Hepatocyte (in vitro differentiated cells): ENCODE measurements around the gene ACACA. TPM values are rescaled to one million over a fixed set of nuclear protein-coding genes. Genes with fewer than 3 reads are reported as not detected.
A peak's percentile ranks its signal among the peaks of the same experiment; 100 is the strongest.

ENCODE experiments used
- DNase-seq: peaks from one replicate; pipeline ENCODE4 v3.0.0-alpha.2; 2016; ENCODE audit warnings: low spot score
- H2AFZ ChIP-seq: fragments of 200-600 bp; sonication (generic); 2 replicates; pipeline ENCODE4 v1.6.0; 2016; ENCODE audit warnings: antibody characterized with exemption, mild to moderate bottlenecking
- H3K27ac ChIP-seq: fragments of 200-600 bp; sonication (generic); 2 replicates; pipeline ENCODE4 v1.5.1; 2016; ENCODE audit warnings: mild to moderate bottlenecking
- H3K27me3 ChIP-seq: fragments of 200-600 bp; sonication (generic); 2 replicates; pipeline ENCODE4 v1.6.1; 2016
- H3K36me3 ChIP-seq: fragments of 200-600 bp; sonication (generic); replicated peaks from 2 replicates; pipeline ENCODE4 v1.5.1; 2016; ENCODE audit warnings: low read depth; ENCODE audit not compliant: insufficient read depth
- H3K4me1 ChIP-seq: fragments of 200-600 bp; sonication (generic); 2 replicates; pipeline ENCODE4 v1.5.1; 2016; ENCODE audit warnings: mild to moderate bottlenecking, moderate library complexity; ENCODE audit not compliant: insufficient read depth
- H3K4me2 ChIP-seq: fragments of 200-600 bp; sonication (generic); 2 replicates; pipeline ENCODE4 v1.6.0; 2016
- H3K4me3 ChIP-seq: fragments of 200-600 bp; sonication (generic); 2 replicates; pipeline ENCODE4 v1.5.1; 2016; ENCODE audit warnings: mild to moderate bottlenecking
- H3K79me2 ChIP-seq: fragments of 200-600 bp; sonication (generic); 2 replicates; pipeline ENCODE4 v1.6.0; 2017; ENCODE audit warnings: mild to moderate bottlenecking
- H3K9me2 ChIP-seq: fragments of 200-600 bp; sonication (generic); replicated peaks from 2 replicates; pipeline ENCODE4 v1.6.0; 2017; ENCODE audit warnings: mild to moderate bottlenecking; ENCODE audit not compliant: insufficient read depth
- H3K9me3 ChIP-seq: fragments of 200-600 bp; sonication (generic); 2 replicates; pipeline ENCODE4 v1.5.1; 2016; ENCODE audit warnings: low read depth, mild to moderate bottlenecking
- H4K20me1 ChIP-seq: fragments of 200-600 bp; sonication (generic); 2 replicates; pipeline ENCODE4 v1.6.0; 2016; ENCODE audit warnings: mild to moderate bottlenecking; ENCODE audit not compliant: insufficient read depth, poor library complexity, severe bottlenecking
- CTCF ChIP-seq: fragments of 200-600 bp; sonication (generic); IDR thresholded peaks from 2 replicates; pipeline ENCODE4 v1.5.1; 2016; ENCODE audit warnings: antibody characterized with exemption, mild to moderate bottlenecking; ENCODE audit not compliant: poor library complexity
- EZH2 ChIP-seq: fragments of 200-600 bp; sonication (generic); IDR thresholded peaks from 2 replicates; pipeline ENCODE4 v1.6.1; 2016; ENCODE audit warnings: antibody characterized with exemption, mild to moderate bottlenecking, borderline replicate concordance
- EZH2phosphoT487 ChIP-seq: fragments of 200-600 bp; sonication (generic); IDR thresholded peaks from one replicate; pipeline ENCODE4 v1.6.1; 2018; ENCODE audit warnings: antibody characterized with exemption, mild to moderate bottlenecking, low read depth, moderate library complexity; ENCODE audit not compliant: unreplicated experiment, severe bottlenecking
- WGBS: methylation state at CpG from one replicate; pipeline ENCODE4 v1.1.6; 2016; ENCODE audit warnings: low lambda C conversion rate; ENCODE audit errors: missing lambda C conversion rate; 5-methylcytosine and 5-hydroxymethylcytosine counted together
- polyA plus RNA-seq: library from polyadenylated mRNA; unstranded; fragments of >200 nt; fragmentation: Nextera tagmentation; extraction: Ambion mirVana; gene quantifications from 2 replicates; pipeline ENCODE4 v1.2.1, GENCODE V29; 2016
- total RNA-seq: library from RNA; depleted of rRNA; stranded (reverse); fragments of >200 nt; gene quantifications from 2 replicates; pipeline ENCODE4 v1.2.3, GENCODE V29; 2014

ACACA gene
- total and polyA plus RNA-seq, 2 experiments from 2014 or later, result 37.4 to 53.8 TPM

- Histone ChIP-seq H2AFZ (no peak overlapping the region), H3K79me2 (no peaks in the 10 kb centered on the region), H3K36me3 (no peaks in the 10 kb centered on the region), H3K4me1 (peaks cover 4% of the 10 kb centered on the region), H3K4me2 (no peak overlapping the region), H3K9me3 (no peaks in the 10 kb centered on the region), H3K4me3 (no peak overlapping the region), H3K9me2 (no peaks in the 10 kb centered on the region), H3K27ac (no peak overlapping the region), H4K20me1 (no peaks in the 10 kb centered on the region), H3K27me3 (peaks cover 3% of the 10 kb centered on the region)
- DNase-seq, result no peak
- 94% methylated on average over 3 of the region's 3 CpGs for WGBS
- TF ChIP-seq EZH2phosphoT487 (no peak), CTCF (no peak), EZH2 (no peak)
These were observed 337.5 kb downstream of the ACACA start for GRCh38 chr17:37069087-37069486.

GRCh38 chr17:37068266-37068665 lies 338.4 kb downstream of the ACACA start:
- H4K20me1 ChIP-seq, result no peaks in the 10 kb centered on the region
- H3K9me3 ChIP-seq, result no peaks in the 10 kb centered on the region
- H2AFZ ChIP-seq, result no peak overlapping the region
- no peaks in the 10 kb centered on the region for H3K36me3 ChIP-seq
- H3K27me3 ChIP-seq, result peaks cover 3% of the 10 kb centered on the region
- H3K27ac ChIP-seq, result peak overlapping the region; percentile 35
- peaks cover 4% of the 10 kb centered on the region for H3K4me1 ChIP-seq
- no peak overlapping the region for H3K4me2 ChIP-seq
- no peak for DNase-seq
- TF ChIP-seq EZH2phosphoT487 (no peak), CTCF (no peak), EZH2 (no peak)
- H3K79me2 ChIP-seq, result no peaks in the 10 kb centered on the region
- no peaks in the 10 kb centered on the region for H3K9me2 ChIP-seq
- no peak overlapping the region for H3K4me3 ChIP-seq
- 71% methylated on average over 10 of the region's 10 CpGs for WGBS

GRCh38 chr17:37067555-37068111 lies 339.0 kb downstream of the ACACA start:
- TF ChIP-seq EZH2phosphoT487, result no peak
- TF ChIP-seq EZH2, result no peak
- no peak for TF ChIP-seq CTCF
- Histone ChIP-seq H4K20me1 (no peaks in the 10 kb centered on the region), H3K79me2 (no peaks in the 10 kb centered on the region), H3K27me3 (peaks cover 3% of the 10 kb centered on the region), H3K4me1 (peaks cover 4% of the 10 kb centered on the region), H3K9me3 (no peaks in the 10 kb centered on the region), H3K4me2 (no peak overlapping the region), H2AFZ (no peak overlapping the region), H3K27ac (peak overlapping the region; percentile 47), H3K36me3 (no peaks in the 10 kb centered on the region), H3K4me3 (no peak overlapping the region), H3K9me2 (no peaks in the 10 kb centered on the region)
- peak; percentile 72 for DNase-seq
- WGBS, result 66% methylated on average over 13 of the region's 13 CpGs
